ENCODE data around the gene ITGAE. TPM values are rescaled to one million over a fixed set of nuclear protein-coding genes. Genes with fewer than 3 reads are reported as not detected.

ITGAE gene
- total RNA-seq, 1 donor from 2014 or later: 47.5 TPM

DNA sequence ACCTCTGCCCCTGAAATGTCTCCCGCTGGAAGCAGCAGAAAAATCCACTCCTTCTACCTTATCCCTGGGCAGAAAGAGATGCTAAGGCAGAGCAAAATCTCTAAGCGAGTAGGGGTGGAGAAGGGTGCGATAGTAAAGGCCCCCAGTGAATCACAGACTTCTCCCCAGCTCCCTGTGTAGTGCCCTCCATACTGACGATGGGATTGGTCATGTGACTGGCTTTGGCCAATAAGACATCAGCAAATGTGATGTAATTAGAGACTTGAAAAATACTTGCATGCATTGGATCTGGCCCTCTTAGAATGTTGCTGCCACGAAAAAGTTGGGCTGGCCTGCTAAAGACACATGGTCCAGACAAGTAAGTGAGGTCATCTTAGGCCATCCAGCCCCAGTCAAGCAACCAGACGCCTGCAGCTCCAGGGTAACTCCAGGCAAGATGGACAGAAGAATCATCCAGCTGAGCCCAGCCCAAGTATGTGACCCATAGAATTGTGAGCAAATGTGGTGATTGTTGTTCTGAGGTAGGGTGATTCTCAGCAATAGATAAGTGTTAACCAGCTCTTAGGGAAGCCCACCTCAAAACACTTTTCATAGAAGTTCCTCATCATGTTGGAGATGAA, 41.3 kb downstream of the ITGAE start:
- DNase-seq (ENCODE audit: low spot score): no peak
- H3K9me3 Mint-ChIP-seq: peaks cover 9% of the 10 kb centered on the region
- H3K79me2 ChIP-seq (ENCODE audit: low read depth): no peaks in the 10 kb centered on the region
- H4K20me1 ChIP-seq (ENCODE audit: low read depth): no peaks in the 10 kb centered on the region
- no peaks in the 10 kb centered on the region for H3K27me3 Mint-ChIP-seq (ENCODE audit: insufficient read depth, low read depth)
- no peak overlapping the region for H3K4me3 Mint-ChIP-seq
- H3K36me3 ChIP-seq: no peaks in the 10 kb centered on the region
- no peaks in the 10 kb centered on the region for H3K9me3 ChIP-seq (ENCODE audit: low read depth)
- H3K4me1 Mint-ChIP-seq: peaks cover 3% of the 10 kb centered on the region
- peaks cover 9% of the 10 kb centered on the region for H3F3A ChIP-seq (ENCODE audit: low read depth)
- H3K9ac ChIP-seq: no peak overlapping the region
- no peak overlapping the region for H2AFZ ChIP-seq (replicated peaks)
- TF ChIP-seq EZH2phosphoT487 (IDR thresholded peaks at IDR 0.05) (no peak), EZH2 (IDR thresholded peaks at IDR 0.05) (no peak)
- TF ChIP-seq, protein P1, sequence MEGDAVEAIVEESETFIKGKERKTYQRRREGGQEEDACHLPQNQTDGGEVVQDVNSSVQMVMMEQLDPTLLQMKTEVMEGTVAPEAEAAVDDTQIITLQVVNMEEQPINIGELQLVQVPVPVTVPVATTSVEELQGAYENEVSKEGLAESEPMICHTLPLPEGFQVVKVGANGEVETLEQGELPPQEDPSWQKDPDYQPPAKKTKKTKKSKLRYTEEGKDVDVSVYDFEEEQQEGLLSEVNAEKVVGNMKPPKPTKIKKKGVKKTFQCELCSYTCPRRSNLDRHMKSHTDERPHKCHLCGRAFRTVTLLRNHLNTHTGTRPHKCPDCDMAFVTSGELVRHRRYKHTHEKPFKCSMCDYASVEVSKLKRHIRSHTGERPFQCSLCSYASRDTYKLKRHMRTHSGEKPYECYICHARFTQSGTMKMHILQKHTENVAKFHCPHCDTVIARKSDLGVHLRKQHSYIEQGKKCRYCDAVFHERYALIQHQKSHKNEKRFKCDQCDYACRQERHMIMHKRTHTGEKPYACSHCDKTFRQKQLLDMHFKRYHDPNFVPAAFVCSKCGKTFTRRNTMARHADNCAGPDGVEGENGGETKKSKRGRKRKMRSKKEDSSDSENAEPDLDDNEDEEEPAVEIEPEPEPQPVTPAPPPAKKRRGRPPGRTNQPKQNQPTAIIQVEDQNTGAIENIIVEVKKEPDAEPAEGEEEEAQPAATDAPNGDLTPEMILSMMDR (IDR thresholded peaks at IDR 0.05): no peak
- no peak overlapping the region for H3K4me2 ChIP-seq
- H3K4me1 ChIP-seq: no peaks in the 10 kb centered on the region
- no peaks in the 10 kb centered on the region for H3K36me3 Mint-ChIP-seq
- no peak overlapping the region for H3K4me3 ChIP-seq
- H3K27ac Mint-ChIP-seq: no peak overlapping the region
- H3K27ac ChIP-seq: no peak overlapping the region
- no peaks in the 10 kb centered on the region for H3K27me3 ChIP-seq

DNA sequence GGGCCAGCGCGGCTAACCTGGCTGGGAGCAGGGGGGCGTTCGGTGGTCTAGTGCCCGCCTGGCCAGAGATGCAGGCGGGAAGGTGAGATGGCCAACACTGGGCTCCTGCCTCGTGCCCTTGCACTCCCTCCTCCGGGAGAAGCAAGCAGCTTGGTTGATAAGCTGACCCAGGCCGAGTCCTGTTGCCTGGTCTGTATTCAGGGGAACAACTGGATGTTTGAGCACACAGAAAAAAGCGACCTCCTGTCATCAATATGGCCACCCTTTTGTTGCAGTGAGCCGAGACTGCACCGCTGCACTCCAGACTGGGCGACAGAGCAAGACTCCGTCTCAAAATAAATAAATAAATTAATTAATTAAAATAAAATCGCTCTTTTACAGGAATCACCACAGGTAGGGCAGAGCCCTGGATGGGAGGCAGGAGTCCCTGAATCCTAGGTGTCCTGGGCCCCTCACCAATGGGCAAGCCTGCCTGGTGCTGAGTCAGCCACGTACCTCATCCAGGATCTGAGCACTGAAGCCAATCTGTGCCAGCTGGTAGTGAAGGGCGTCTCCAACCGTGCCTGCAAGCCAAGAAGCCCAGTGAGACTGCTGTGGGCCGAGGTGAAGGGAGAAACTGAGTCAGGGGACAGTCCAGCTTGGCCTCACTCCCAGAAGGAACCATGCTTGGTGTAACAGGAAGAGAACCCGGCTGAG, 45.5 kb downstream of the ITGAE start:
- no peak overlapping the region for H3K27ac ChIP-seq
- no peak overlapping the region for H3K27ac Mint-ChIP-seq
- H3K9me3 ChIP-seq (ENCODE audit: low read depth): no peaks in the 10 kb centered on the region
- no peaks in the 10 kb centered on the region for H3K27me3 ChIP-seq
- H4K20me1 ChIP-seq (ENCODE audit: low read depth): no peaks in the 10 kb centered on the region
- TF ChIP-seq, protein P1 (IDR thresholded peaks at IDR 0.05): no peak
- TF ChIP-seq EZH2phosphoT487 (IDR thresholded peaks at IDR 0.05): no peak
- no peak for TF ChIP-seq EZH2 (IDR thresholded peaks at IDR 0.05)
- no peaks in the 10 kb centered on the region for H3K36me3 ChIP-seq
- no peak overlapping the region for H3K9ac ChIP-seq
- H3K4me3 ChIP-seq: peak overlapping the region; percentile 45
- DNase-seq (ENCODE audit: low spot score): no peak
- H2AFZ ChIP-seq (replicated peaks): peak overlapping the region; percentile 70
- peaks cover 3% of the 10 kb centered on the region for H3K27me3 Mint-ChIP-seq (ENCODE audit: insufficient read depth, low read depth)
- H3K4me1 Mint-ChIP-seq: peaks cover 3% of the 10 kb centered on the region
- H3F3A ChIP-seq (ENCODE audit: low read depth): peaks cover 20% of the 10 kb centered on the region
- H3K4me2 ChIP-seq: peak overlapping the region; percentile 74
- H3K9me3 Mint-ChIP-seq: peaks cover 7% of the 10 kb centered on the region
- no peaks in the 10 kb centered on the region for H3K4me1 ChIP-seq
- no peaks in the 10 kb centered on the region for H3K36me3 Mint-ChIP-seq
- H3K4me3 Mint-ChIP-seq: no peak overlapping the region
- H3K79me2 ChIP-seq (ENCODE audit: low read depth): no peaks in the 10 kb centered on the region

DNA sequence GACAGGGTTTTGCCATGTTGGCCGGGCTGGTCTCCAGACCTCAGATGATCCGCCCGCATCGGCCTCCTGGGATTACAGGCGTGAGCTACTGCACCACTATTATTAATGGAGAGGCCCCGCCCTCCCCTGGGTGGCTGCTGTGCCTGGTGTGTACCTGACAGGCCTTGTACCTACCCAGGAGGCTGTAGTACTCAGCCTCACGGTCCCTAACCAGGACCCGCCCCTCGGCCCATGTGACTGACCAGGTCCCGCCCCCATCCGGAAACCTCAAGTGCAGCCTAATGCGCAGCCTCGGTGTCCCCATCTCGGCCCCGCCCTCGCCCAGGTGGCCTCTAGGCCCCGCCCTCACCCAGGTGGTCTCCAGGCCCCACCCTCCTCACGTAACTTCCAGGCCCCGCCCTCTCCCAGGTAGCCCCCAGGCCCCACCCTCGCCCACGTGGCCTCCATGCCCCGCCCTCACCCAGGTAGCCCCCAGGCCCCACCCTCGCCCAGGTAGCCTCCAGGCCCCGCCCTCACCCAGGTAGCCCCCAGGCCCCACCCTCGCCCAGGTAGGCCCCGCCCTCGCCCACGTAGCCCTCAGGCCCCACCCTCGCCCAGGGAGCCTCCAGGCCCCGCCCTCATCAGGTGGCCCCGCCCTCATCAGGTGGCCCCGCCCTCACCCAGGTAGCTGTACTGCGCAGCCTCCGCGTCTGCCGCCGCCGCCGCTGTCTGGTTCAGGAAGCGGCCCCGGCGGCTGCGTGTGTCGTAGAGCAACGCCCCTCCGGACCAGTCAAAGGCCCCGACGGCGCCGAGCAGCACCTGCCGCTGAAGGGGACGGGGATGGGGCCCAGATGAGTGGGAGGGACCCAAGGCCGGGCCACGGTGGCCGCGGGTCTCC, 46.3 kb downstream of the ITGAE start:
- TF ChIP-seq EZH2 (IDR thresholded peaks at IDR 0.05) (no peak), EZH2phosphoT487 (IDR thresholded peaks at IDR 0.05) (no peak)
- TF ChIP-seq, protein P1 (IDR thresholded peaks at IDR 0.05): no peak
- Mint-ChIP-seq H3K27me3 (ENCODE audit: insufficient read depth, low read depth) (peaks cover 3% of the 10 kb centered on the region), H3K36me3 (no peaks in the 10 kb centered on the region), H3K4me1 (peaks cover 3% of the 10 kb centered on the region), H3K27ac (no peak overlapping the region), H3K4me3 (peak overlapping the region; percentile 43), H3K9me3 (peaks cover 2% of the 10 kb centered on the region)
- Histone ChIP-seq H3K9me3 (ENCODE audit: low read depth) (no peaks in the 10 kb centered on the region), H3K79me2 (ENCODE audit: low read depth) (no peaks in the 10 kb centered on the region), H3K27ac (no peak overlapping the region), H3K9ac (no peak overlapping the region), H3K27me3 (no peaks in the 10 kb centered on the region), H3K4me3 (peak overlapping the region; percentile 45), H2AFZ (replicated peaks) (peak overlapping the region; percentile 70), H3F3A (ENCODE audit: low read depth) (peaks cover 20% of the 10 kb centered on the region), H3K4me1 (no peaks in the 10 kb centered on the region), H3K36me3 (no peaks in the 10 kb centered on the region), H4K20me1 (ENCODE audit: low read depth) (no peaks in the 10 kb centered on the region), H3K4me2 (peak overlapping the region; percentile 74)
- DNase-seq (ENCODE audit: low spot score): peak; percentile 95
